ENCODE results near the gene CACNG6.

The CACNG6 gene

GRCh38 chr19:53969366-53969765, 22.1 kb upstream of the CACNG6 start:
- no peak for DNase-seq

DNA sequence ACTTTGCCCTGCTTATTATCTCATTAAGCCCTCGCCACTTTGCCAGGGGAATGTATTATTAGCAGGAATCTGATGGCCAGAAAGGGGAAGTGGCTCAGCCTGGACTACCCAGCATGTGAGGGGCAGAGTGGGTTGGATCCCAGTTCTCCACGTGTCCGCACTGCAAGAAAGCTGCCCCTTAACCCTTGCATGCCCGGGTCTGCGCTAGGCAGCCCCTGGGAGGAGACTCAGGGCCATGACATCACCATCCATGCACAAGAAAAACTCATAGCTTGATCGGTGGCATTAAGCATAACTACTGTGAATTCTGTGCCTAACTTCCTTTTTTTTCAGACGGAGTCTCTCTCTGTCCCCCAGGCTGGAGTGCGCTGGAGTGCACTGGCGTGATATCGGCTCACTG, 19.8 kb upstream of the CACNG6 start:
- DNase-seq = no peak

GRCh38 chr19:53977429-53977990, 13.9 kb upstream of the CACNG6 start:
- DNase-seq = peak; percentile 68

GRCh38 chr19:53977991-53978731, 13.3 kb upstream of the CACNG6 start:
- DNase-seq = no peak

GRCh38 chr19:53978975-53979801, 12.2 kb upstream of the CACNG6 start:
- DNase-seq = no peak

DNA sequence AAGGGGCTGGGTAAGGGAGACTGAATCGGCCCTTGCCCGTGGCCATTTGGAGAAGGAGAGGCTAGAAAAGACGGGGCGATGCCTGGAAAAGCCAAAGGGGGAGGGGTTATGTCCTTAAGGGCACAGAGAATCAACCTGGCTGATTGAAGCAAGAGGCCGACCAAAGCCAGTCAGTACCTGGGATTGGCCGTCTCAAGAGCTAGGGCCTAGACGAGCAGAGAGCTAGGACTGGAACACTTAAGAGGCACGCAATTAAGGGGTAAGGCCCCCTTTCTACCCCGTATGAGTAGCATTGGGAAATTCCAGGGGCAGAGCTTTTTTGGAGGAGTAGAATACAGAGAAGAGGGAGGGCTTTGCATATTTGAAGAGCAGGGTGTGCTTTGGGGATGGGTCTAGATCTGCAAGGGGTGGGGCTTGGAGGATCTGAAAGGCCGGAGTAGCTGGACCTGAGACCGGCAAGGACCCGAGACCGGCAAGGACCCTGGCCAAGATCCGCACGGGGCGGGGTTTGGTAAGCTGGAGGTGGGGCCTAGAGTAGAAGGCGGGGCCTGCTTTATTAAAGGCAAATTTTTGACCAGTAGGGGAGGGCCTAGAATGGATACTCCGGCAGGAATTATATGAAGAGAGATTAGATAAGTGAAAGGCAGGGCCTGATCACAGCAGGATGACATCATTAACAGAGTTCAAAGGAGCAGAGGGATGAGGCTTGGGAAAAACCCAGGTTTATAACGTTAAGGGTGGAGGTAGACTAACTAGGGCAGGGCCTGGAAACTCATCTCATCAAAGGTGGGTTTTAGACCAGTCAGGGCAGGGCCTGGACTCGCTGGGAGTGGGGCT, 10.7 kb upstream of the CACNG6 start:
- no peak for DNase-seq

DNA sequence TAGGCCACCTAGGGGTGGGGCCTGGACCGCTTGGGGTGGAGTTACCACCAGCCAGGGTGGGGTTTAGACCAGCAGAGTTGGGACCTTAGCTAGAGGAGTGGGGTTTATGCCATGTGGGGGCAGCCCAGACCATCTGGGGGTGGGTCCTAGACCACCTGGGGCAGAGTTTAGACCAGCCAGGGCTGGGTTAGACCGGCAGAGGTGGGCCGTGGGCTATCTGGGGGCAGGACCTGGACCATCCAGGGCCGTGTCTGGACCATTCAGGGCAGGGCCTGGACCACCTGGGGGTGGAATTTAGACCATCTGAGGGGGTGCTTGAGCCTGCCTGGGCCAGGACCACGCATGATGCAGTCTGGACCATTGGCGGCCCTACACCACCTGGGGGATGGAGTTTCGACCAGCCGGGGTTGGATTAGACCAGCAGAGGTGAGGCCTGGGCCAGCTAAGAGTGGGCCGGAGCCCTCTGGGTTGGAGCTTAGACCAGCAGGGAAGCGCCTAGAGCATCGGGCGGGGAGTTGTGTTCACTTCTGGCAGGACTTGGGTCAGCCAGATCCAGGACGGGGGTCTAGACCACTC, 10.0 kb upstream of the CACNG6 start:
- no peak for DNase-seq

- DNase-seq = no peak
These were observed 9.4 kb upstream of the CACNG6 start for GRCh38 chr19:53982001-53982451.

DNA sequence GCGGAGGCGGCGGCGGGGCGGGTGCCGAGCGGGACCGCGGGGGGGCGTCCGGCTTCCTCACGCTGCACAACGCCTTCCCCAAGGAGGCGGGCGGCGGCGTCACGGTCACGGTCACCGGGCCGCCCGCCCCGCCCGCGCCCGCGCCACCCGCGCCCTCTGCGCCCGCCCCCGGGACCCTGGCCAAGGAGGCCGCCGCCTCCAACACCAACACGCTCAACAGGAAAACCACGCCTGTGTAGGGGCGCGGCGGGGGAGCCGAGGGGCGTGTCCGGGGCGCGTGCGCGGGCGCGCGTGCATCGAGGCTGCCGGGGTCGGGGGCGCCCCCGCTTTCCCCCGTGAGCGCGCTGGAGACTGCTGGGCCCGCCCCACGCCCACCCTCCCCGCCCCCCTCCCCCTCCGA, 8.8 kb upstream of the CACNG6 start:
- no peak for DNase-seq

DNA sequence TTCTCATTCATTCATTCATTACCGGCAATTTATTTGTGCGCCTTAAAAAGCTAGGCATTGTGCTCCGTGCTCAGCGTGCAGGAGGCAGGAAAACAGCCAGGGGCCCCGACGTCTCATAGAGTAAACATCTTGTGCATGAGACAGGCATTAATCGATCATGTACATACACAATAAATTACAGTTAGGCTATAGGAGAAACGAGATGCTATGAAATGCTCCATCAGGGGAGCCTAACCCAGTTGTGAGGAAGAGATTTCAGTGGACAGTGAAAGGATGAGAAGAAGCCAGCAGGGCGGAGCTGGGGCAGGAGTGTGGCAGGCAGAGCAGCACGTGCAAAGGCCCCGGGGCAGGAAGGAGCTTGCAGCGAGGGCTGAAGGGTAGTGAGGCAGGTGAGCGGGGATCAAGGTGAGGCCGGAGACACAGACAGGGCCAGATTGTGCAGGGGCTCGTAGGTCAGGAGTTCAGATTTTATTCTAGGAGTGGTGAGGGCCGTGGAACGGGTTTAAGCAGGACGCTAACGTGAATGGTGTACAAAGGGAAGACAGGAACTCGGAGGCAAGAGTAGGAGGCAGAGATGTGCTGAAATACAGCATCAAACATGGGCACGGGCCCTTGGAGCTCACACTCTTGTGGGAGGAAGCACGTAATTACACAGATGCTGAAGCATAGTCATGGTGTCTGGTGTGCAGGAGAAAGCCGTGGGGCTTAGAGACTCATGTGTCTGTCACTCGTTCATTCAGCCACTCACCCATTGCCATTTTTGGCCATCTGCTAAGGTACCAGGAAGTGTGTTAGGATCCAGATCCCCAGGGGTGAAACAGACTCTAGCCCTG, 7.8 kb upstream of the CACNG6 start:
- no peak for DNase-seq

- DNase-seq = no peak
These were observed 5.6 kb upstream of the CACNG6 start for GRCh38 chr19:53985863-53986262.

GRCh38 chr19:53988981-53989380, 2.5 kb upstream of the CACNG6 start:
- no peak for DNase-seq

- peak; percentile 17 for DNase-seq
These were observed 1.6 kb upstream of the CACNG6 start for GRCh38 chr19:53989600-53990533.

DNA sequence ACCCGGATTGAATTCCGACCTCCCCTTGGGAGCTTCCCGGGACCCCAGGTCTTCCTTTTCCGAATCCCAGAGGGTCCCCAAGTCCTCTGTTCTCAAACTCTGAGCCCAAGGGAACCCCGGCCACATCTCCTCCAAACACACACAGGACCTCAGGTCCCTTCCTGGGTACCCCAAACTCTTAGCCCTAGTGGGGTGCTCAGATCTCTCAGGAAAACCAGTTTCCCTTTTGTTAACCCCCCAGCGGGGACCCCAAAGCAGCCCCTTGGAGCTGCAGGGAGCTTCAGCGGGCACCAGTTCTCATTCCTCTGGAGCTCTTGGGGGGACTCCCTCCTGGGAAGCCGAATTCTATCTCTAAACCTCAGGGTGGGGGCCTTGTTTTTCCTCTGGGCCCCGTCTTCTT, 774 bp downstream of the CACNG6 start:
- DNase-seq = no peak

GRCh38 chr19:53992815-53993214, 1.4 kb downstream of the CACNG6 start:
- DNase-seq = no peak

GRCh38 chr19:53993448-53993847, 2.0 kb downstream of the CACNG6 start:
- no peak for DNase-seq

DNA sequence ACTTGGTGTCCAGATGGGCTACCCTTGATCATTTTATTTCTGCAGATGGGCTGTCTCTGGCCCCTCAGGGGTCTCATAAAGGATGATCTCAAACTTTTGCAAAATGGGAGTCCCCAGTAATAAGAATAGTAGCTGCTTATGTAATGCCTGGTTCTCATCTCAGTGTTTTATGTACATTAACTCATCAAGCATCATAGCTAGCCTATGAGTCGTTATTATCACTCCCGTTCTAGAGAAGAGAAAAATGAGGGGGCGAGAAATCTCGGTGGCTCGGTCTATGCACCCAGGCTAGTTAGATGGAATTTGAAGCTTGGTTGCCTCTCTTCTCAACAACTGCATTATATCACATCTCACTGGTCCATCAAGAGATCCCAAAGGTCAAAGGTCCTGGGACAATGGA, 3.4 kb downstream of the CACNG6 start:
- no peak for DNase-seq

- DNase-seq = no peak
These were observed 6.8 kb downstream of the CACNG6 start for GRCh38 chr19:53998223-53998622.

GRCh38 chr19:53999694-54000093, 8.3 kb downstream of the CACNG6 start:
- DNase-seq = no peak

GRCh38 chr19:54001496-54001895, 10.1 kb downstream of the CACNG6 start:
- DNase-seq = no peak

Measured in kidney glomerular epithelial cell (primary cell).